Activated CD4-positive, CD25-positive, alpha-beta regulatory T cell (primary cell): ENCODE measurements around the gene CSN1S1.
"Not testable (repeated sequence)": the region's sequence is repeated elsewhere in the genome, so short reads cannot be mapped to it uniquely, and the experiment has no call there.

Experiments used
- DNase-seq, 4 experiments: peaks; one replicate each; lab custom pipeline; 2025; lab: John Stamatoyannopoulos, UW

Gene CSN1S1

DNA sequence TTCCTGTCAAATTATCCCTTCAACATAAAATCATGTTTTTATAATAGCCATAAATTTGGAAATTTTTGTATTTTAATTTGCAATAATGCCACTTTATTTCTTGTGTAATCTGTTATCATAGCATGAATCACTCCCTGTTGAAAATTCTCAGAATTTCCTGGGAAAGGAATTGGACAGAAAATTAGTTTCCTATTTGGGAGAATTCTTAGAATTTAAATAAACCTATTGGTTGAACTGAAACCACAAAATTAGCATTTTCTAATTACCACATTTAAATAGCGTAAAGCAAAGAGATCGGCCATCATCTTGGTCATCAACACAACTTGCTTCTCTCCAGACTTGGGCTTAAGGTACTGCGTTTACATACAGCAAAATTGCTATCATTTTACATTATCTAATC lies at the start of gene CSN1S1:
TSS of gene CSN1S1 (plus strand) at position 301 of the 400 bp plus-strand sequence. CDS start 1,488 bp downstream, outside the sequence.
- DNase-seq: no peak

DNA sequence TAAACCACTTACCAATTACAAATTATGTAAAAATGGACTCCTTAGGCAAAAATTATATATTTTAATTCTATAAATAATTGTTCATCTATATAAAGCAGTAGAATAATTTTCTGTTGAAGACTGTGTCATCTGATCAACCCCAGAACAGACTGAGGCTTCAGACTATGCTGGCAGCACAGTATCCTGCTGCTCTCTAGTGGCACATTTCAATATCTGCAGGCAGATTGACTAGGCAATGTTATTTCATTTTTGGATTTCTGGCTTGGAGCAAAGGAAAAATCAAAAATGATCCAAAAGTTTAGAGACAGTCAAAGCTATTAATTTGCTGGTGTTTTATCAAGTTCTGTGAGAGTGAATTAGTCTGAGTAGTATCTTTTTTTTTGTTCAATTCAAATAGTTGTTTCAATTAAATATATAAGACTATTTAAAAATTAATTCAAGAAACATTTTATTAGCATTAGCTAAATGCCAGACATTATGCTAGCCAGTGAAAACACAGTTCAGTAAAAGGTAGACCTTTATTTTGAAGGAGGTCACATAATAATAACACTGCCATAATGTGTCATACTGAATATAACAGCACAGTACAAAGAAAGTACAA lies 49.6 kb upstream of the CSN1S1 start:
- DNase-seq: no peak

GRCh38 chr4:69882150-69882549 lies 48.7 kb upstream of the CSN1S1 start:
- DNase-seq: no peak

DNA sequence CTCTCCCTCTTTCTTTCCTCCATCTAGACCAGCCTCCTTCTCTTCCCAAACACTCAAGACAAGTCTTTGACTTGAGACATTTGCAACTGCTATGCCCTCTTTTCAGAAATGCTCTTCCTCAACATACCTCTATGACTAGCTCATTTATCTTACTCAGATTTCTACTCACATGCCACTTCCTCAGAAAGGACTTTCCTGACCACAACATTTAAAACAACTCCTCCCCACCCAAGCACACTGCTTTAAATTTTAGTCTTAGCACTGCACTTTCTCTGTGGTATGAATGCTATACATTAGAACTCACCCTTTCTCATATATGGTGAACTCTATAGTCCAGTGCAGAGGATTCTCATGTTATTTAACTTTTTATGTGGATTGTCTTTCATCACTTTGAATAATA lies 42.5 kb upstream of the CSN1S1 start:
- DNase-seq: no peak

- no peak for DNase-seq
These were observed 36.7 kb upstream of the CSN1S1 start for GRCh38 chr4:69894186-69894585.

- no peak for DNase-seq
These were observed 36.1 kb upstream of the CSN1S1 start for GRCh38 chr4:69894721-69895120.

DNA sequence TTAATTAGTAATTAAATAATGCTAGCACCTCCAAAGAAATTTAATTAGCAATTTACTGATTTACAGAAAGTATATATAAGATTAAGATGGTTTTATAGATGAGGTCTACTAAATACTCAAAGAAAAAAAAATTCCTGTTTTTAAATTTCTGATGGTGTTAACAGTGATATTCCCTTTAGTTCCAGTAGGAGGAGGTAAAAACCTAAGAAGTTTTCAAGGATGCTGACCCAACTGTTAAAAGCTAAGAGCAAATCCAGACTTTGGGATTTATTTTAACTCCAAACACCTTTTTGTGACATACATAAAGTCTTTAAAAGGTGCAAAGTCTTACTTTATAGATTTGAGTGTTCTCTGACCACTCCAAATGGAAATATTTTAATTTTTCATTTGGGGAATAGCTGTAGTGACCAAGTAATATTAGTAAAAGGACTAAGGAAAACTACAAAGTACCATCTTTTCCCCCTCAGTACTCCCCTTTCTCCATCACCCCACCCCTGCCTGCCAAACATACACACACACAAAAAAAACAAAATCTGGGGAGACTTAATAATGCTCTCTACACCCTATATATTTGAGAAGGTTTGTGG lies 34.2 kb upstream of the CSN1S1 start:
- DNase-seq: no peak

- DNase-seq: no peak
These were observed 23.7 kb upstream of the CSN1S1 start for GRCh38 chr4:69907151-69907550.

DNA sequence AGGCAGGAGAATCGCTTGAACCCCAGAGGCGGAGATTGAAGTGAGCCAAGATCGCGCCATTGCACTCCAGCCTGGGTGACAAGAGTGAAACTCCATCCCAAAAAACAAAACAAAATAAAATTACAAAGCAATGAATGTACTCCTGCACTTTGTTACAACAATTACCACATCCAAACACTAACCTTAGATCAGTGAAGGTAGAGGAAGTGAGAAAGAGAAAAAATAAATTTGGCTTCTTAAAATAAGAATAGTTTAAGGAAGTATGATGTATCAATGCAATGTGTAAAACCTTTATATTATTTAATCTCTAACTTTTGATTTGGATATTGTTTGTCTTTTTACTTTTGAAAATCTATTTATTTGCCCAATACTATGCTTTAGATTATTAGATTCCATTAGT lies 21.7 kb upstream of the CSN1S1 start:
- no peak for DNase-seq

- DNase-seq: no peak
These were observed 20.7 kb upstream of the CSN1S1 start for GRCh38 chr4:69910016-69910782.

- DNase-seq: no peak
These were observed 10.0 kb upstream of the CSN1S1 start for GRCh38 chr4:69920874-69921273.

DNA sequence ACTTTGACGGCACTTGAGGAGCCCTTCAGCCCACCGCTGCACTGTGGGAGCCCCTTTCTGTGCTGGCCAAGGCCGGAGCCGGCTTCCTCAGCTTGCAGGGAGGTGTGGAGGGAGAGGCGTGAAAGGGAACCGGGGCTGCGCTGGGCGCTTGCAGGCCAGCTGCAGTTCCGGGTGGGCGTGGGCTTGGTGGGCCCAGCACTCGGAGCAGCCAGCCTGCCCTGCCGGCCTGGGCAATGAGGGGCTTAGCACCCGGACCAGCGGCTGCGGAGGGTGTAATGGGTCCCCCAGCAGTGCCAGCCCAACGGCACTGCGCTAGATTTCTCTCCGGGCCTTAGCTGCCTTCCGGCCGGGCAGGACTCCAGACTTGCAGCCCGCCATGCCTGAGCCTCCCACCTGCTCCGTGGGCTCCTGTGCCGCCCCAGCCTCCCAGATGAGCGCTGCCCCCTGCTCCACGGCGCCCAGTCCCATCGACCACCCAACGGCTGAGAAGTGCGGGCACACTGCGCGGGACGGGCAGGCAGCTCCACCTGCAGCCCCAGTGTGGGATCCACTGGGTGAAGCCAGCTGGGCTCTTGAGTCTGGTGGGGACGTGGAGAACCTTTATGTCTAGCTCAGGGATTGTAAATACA lies 7.0 kb upstream of the CSN1S1 start:
- not testable (repeated sequence) for DNase-seq

DNA sequence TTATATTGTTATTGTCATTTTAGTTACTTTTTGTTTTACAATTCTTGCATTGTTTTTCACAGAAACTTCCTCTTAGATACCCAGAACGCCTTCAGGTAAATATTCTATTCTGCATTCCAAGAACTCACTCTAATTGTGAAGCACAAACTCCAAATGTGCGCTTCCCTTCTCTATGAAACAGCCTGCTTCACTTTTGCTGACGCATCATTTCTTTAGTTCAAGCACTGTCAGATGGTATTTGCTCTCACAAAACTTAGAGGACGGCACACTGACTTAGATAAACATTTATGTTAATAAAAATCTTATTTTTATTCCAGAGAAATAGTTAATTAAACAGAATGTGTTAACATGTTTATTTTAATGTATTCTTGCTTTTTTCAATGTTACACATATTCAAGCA lies 3.3 kb downstream of the CSN1S1 start:
- DNase-seq: no peak

DNA sequence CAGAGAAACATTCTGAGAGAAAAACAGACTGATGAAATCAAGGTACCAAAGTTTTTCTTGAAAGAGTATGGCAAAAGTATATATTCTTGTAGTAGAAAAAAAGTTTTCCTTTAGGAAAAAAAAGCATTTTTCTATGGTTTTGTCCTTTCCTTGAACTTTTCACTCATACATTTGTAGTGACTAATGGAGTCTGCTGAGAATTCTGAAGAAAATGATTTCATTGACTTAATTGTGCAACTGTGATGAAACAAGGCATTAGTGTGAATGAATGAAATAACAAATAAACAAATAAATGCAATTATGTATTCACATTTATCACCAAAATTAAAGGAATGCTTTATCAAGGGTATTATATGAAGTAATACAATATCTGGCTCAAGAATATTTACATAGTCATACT lies 5.7 kb downstream of the CSN1S1 start:
- no peak for DNase-seq

DNA sequence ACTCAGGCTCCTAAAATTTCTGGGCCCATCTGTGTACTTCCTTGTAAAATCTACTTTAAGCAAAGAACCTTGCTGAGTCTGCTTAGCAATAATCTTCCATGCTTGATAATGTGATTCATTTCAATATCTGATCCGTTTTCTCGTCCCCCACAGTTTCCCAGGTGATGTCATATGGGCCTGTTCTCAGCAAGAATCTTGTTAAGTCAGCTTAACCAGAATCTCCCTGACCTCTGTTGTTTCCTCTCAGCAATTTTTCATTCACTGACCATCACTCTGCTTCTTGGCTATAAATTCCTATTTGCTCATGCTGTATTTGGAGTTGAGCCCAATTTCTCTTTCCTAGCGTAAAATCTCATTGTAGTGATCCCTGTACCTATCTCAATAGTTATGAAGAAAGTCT lies 20.7 kb downstream of the CSN1S1 start:
- DNase-seq: no peak

- no peak for DNase-seq
These were observed 26.3 kb downstream of the CSN1S1 start for GRCh38 chr4:69957209-69957608.

DNA sequence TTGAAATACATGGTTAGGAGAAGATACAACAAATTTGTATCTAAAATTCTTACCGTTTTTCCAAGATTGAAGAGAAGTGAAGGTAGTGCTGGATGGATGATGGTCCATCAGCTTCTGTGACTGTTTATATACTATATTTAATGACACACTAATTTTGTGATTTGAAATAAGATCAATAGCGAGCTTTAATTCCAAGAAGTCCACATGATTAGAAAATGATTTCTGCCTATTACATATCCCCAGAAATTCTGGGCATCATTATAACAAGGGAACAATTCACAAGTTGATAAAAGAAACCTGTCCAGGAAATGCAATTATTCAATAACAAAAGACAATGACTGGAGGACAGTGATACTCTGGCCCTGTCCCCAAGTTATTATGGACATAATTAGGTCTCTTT lies 34.8 kb downstream of the CSN1S1 start, which contains the start of gene CSN2:
TSS of gene CSN2 (minus strand) at position 101 of the 400 bp plus-strand sequence. CDS start 4,733 bp downstream, outside the sequence.
- DNase-seq: no peak

- DNase-seq: no peak
These were observed 39.2 kb downstream of the CSN1S1 start for GRCh38 chr4:69970071-69970470.

- DNase-seq: no peak
These were observed 43.8 kb downstream of the CSN1S1 start for GRCh38 chr4:69974631-69975030.

DNA sequence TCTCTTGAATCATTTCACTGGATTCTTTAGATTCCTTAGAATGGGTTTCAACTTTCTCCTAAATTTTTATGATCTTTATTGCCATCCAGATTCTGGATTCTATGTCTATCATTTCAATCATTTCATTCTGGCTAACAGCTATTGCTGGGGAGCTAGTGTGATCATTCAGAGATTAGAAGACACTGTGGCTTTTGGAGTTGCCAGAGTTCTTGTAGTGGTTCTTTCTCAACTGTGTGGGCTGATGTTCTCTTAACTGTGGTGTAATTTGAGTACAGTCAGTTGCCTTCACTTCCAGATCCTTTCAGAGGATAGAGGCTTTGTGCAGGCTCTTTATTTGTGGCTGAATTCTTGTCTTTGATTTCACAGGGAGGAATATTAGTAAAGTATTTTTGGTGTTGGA lies 46.7 kb downstream of the CSN1S1 start:
- DNase-seq: no peak

DNA sequence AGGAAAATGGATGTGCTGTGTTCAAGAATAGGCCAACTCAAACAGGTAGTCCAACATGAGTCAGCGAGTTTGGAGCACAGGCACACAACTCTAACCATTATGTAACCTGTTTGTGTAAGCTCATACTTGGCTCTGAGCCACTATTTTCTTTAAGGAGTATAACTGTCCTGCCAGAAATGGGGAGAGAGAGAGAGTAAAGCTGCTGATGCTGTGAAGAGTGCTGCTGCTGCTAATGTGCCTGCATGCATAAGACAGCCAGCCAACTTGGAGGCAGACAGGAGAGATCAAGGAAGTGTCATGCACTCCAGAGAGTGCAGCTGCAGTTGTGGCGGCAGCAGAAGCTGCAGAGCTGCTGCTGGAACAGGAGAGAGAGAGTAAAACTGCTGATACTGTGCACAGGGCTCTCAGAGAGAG lies 53.2 kb downstream of the CSN1S1 start:
- no peak for DNase-seq

GRCh38 chr4:69986663-69987062 lies 55.8 kb downstream of the CSN1S1 start:
- DNase-seq: no peak

DNA sequence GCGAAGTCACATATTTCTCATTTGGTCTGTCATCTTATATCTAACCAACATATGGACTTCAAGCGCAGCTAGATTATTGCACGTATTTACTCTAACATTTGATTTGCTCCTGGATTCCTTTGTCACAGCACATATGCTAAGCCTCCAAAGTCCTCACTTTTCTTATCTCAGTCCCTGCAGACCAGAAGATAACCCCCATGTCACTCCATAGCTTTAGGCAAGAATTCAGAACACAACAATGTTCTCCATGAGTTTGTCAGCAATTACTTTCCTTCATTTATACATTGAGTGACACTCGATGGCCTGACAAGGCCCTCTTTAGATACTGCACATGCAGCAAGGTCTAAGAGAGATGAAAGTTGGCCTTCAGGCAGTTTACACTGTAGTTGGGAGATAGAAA lies 60.1 kb downstream of the CSN1S1 start:
- DNase-seq: no peak
